Spleen (tissue), 11 donors: ENCODE results near the gene SIRPA. TPM values are rescaled to one million over a fixed set of nuclear protein-coding genes. Genes with fewer than 3 reads are reported as not detected.
A peak's percentile ranks its signal among the peaks of the same experiment; 100 is the strongest.

Experiments
- DNase-seq: peaks from one replicate; pipeline ENCODE4 v3.0.0-alpha.2; 2020
- H3K27ac ChIP-seq, 8 donors: fragments of 200-600 bp; sonication (generic) in 7 of 8; 1 replicate in 4 of 8; 2 replicates in 4 of 8; pipeline versions ENCODE4 v1.5.0 to v1.8.0; 2016 to 2021; ENCODE audit warnings: inconsistent platforms in 4 of 8, mild to moderate bottlenecking in 4 of 8, moderate library complexity in 1 of 8
- H3K27me3 ChIP-seq, 7 donors: fragments of 200-600 bp; sonication (generic) in 6 of 7; replicated peaks in 1 of 7; 1 replicate in 4 of 7; 2 replicates in 3 of 7; pipeline versions ENCODE4 v1.5.0 to v1.8.0; 2016 to 2021; ENCODE audit warnings: inconsistent platforms in 3 of 7, mild to moderate bottlenecking in 1 of 7
- H3K36me3 ChIP-seq, 6 donors: fragments of 200-600 bp; sonication (generic) in 5 of 6; 1 replicate in 4 of 6; 2 replicates in 2 of 6; pipeline versions ENCODE4 v1.5.0 to v1.8.0; 2016 to 2021; ENCODE audit warnings: inconsistent platforms in 2 of 6
- H3K4me1 ChIP-seq, 6 donors: fragments of 200-600 bp; sonication (generic) in 5 of 6; 1 replicate in 3 of 6; 2 replicates in 3 of 6; pipeline versions ENCODE4 v1.5.0 to v1.8.0; 2016 to 2021; ENCODE audit warnings: inconsistent platforms in 3 of 6
- H3K4me3 ChIP-seq, 8 donors: fragments of 200-600 bp; sonication (generic) in 7 of 8; 1 replicate in 4 of 8; 2 replicates in 4 of 8; pipeline versions ENCODE4 v1.5.0 to v1.8.0; 2016 to 2021; ENCODE audit warnings: inconsistent platforms in 4 of 8, mild to moderate bottlenecking in 4 of 8, moderate library complexity in 2 of 8
- H3K9me3 ChIP-seq, 8 donors: fragments of 200-600 bp; sonication (generic) in 7 of 8; 1 replicate in 4 of 8; 2 replicates in 4 of 8; pipeline versions ENCODE4 v1.5.0 to v1.8.0; 2016 to 2021; ENCODE audit warnings: inconsistent platforms in 4 of 8
- POLR2A ChIP-seq, 3 donors: fragments of 450-650 bp; IDR thresholded peaks; one replicate each; pipeline ENCODE4 v1.5.1; 2017; ENCODE audit warnings: antibody characterized with exemption in 3 of 3, mild to moderate bottlenecking in 1 of 3
- POLR2AphosphoS5 ChIP-seq, 3 donors: sonication (generic); formaldehyde crosslinking; IDR thresholded peaks; one replicate each; pipeline ENCODE4 v1.5.1; 2017; ENCODE audit warnings: antibody characterized with exemption in 3 of 3
- WGBS, 5 donors: extraction: QIAGEN DNeasy Blood & Tissue Kit in 3 of 5; methylation state at CpG; one replicate each; pipeline versions ENCODE4 v1.1.5 to v1.1.7; 2013 to 2018; 5-methylcytosine and 5-hydroxymethylcytosine counted together
- intact Hi-C: fragments of 100-400 bp; cut with DNase I; formaldehyde crosslinking; loops from one replicate; pipeline ENCODE4 v1.15.0; 2023; ENCODE audit warnings: low total_unique reads
- polyA plus RNA-seq, 3 donors: library from polyadenylated mRNA; stranded (reverse); fragments of 200-250 nt; gene quantifications; one replicate each; pipeline ENCODE4 v1.2.1, GENCODE V29; 2013
- total RNA-seq, 7 donors: library from RNA; depleted of rRNA in 3 of 7; stranded (reverse); fragments of >200 nt in 3 of 7; fragmentation: NEBNext Ultra II Directional in 4 of 7; extraction: Animal tissue kit (Norgen Biotek cat#: 25700) in 4 of 7; gene quantifications; one replicate each; pipeline versions ENCODE4 v1.1.0 to v1.2.1, GENCODE V29; 2016 to 2021
- TF ChIP-seq, protein P1 (sequence below), 11 experiments: fragments of 200-600 bp in 7 of 11; fragments of 450-650 bp in 4 of 11; sonication (generic) in 4 of 11; IDR thresholded peaks in 8 of 11; conservative IDR thresholded peaks in 3 of 11; 1 replicate in 7 of 11; 2 replicates in 4 of 11; pipeline versions ENCODE4 v1.4.0 to v1.8.0; 2016 to 2021; ENCODE audit warnings: antibody characterized with exemption in 11 of 11, inconsistent platforms in 4 of 11, mild to moderate bottlenecking in 1 of 11
- donor health status: healthy with polysubstance abuse.
- donor health status: DM: no; HTN: no; CAD: no; lungs with moderate emphysema.
- donor health status: DM: no; HTN: no; CAD: no.
- donor health status: Bipolar disorder and iron deficiency.
- donor health status: healthy.
- donor health status: DM: no; HTN: no; CAD: no.
- donor health status: DM: yes; HTN: yes; CAD: no.

SIRPA gene
- total and polyA plus RNA-seq, 10 donors: 9.8 to 104 (median 38.4) TPM

DNA sequence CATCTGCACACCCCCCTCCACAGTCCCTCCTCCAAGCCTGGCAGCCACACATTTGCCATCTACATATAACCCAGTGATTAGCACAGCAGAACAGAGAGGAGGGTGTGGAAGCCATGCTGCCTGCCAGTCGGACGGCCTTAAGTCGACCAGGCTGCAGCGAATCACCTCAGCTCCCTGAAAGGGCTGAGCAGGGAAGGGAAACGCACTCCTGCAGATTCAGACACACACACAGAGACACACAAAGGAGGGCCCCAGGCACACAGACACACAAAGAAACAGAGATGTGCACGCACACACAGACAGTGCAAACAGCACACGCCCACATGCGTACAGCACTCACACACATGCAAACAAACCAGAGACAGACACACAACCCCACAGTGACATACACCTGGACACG lies 11.2 kb upstream of the SIRPA start:
- H3K4me1 ChIP-seq: peaks cover 4 to 80% (median 38%) of the 10 kb centered on the region in 6 donors
- WGBS, 5 donors: 60 to 68% (median 66%) methylated on average over 9 of the region's 9 CpGs
- H3K27me3 ChIP-seq: peaks cover 0 to 10% (median 0%) of the 10 kb centered on the region in 7 donors
- DNase-seq: peak; percentile 59
- TF ChIP-seq, protein P1, sequence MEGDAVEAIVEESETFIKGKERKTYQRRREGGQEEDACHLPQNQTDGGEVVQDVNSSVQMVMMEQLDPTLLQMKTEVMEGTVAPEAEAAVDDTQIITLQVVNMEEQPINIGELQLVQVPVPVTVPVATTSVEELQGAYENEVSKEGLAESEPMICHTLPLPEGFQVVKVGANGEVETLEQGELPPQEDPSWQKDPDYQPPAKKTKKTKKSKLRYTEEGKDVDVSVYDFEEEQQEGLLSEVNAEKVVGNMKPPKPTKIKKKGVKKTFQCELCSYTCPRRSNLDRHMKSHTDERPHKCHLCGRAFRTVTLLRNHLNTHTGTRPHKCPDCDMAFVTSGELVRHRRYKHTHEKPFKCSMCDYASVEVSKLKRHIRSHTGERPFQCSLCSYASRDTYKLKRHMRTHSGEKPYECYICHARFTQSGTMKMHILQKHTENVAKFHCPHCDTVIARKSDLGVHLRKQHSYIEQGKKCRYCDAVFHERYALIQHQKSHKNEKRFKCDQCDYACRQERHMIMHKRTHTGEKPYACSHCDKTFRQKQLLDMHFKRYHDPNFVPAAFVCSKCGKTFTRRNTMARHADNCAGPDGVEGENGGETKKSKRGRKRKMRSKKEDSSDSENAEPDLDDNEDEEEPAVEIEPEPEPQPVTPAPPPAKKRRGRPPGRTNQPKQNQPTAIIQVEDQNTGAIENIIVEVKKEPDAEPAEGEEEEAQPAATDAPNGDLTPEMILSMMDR (IDR thresholded peaks at IDR 0.05 in 8 of 11, conservative IDR thresholded peaks at IDR 0.05 in 3 of 11): no peak
- TF ChIP-seq POLR2A (IDR thresholded peaks at IDR 0.05) (no peak), POLR2AphosphoS5 (IDR thresholded peaks at IDR 0.05) (no peak)
- intact Hi-C loops: no loop called here
- H3K27ac ChIP-seq: peak overlapping the region in 2 of 8 donors; percentile 52 to 59
- no peaks in the 10 kb centered on the region for H3K36me3 ChIP-seq
- no peaks in the 10 kb centered on the region for H3K9me3 ChIP-seq
- no peak overlapping the region for H3K4me3 ChIP-seq

DNA sequence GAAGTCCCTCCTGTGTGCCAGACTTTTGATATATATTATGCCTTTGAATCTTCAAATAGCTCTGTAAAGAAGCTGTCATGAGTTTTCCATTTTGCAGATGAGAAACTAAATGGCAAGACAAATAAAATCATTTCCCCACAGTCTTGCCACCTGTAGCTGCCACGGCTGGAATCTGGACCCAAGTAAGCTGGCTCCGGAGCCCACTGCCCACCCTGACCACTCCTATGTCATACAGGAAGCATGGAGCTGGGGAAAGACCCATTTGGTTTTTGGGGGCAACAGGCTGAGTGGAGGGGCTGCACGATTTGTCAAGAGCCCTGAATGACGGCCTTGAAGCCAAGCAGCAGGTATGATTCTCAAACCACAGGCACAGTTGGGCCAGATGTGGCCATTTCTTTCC lies 10.0 kb upstream of the SIRPA start:
- TF ChIP-seq POLR2AphosphoS5 (IDR thresholded peaks at IDR 0.05) (no peak), POLR2A (IDR thresholded peaks at IDR 0.05) (no peak)
- TF ChIP-seq, protein P1 (IDR thresholded peaks at IDR 0.05 in 8 of 11, conservative IDR thresholded peaks at IDR 0.05 in 3 of 11): no peak
- no peak overlapping the region for H3K4me3 ChIP-seq
- H3K9me3 ChIP-seq: no peaks in the 10 kb centered on the region
- H3K4me1 ChIP-seq: peaks cover 4 to 83% (median 42%) of the 10 kb centered on the region in 6 donors
- intact Hi-C loops: no loop called here
- H3K36me3 ChIP-seq: no peaks in the 10 kb centered on the region
- DNase-seq: no peak
- H3K27ac ChIP-seq: no peak overlapping the region
- WGBS, 5 donors: 71 to 87% (median 76%) methylated on average over 4 of the region's 4 CpGs
- peaks cover 0 to 19% (median 0%) of the 10 kb centered on the region in 7 donors for H3K27me3 ChIP-seq

DNA sequence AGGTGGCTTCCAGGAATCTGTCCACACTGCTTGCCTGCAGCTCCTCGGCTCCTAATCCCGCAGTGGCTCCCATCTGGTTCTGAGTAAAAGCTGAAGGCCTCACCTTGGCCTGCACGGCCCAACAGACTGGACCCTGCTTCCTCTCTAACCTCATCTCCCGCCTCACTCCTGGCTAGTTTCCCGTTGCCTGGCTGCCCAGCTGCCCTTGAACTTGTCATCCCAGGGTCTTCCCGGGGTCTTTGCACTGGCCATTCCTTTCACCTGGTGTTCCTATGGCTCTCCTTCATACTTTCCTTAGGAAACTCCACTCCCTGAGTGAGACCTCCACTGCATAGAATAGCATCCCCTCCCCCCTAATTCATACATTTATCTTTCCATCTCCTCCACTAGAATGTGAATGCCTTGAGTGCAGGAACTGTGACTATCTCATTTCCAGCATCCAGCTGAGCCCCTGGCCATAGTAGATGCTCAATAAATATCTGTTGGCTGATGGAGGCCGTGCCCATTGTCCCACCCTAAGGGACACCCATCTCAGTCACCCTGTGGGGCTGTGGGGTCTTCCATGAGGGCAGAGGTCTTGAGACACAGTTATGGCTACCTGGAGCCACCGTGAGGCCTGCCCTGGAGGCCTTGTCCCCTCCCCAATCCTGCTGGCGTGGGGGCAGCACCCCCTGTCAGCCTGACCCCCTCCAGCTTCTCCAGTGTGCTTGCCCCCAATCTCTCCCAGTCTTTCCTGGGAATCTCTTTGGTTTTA lies 9.1 kb upstream of the SIRPA start:
- TF ChIP-seq POLR2AphosphoS5 (IDR thresholded peaks at IDR 0.05) (no peak), POLR2A (IDR thresholded peaks at IDR 0.05) (no peak)
- TF ChIP-seq, protein P1 (IDR thresholded peaks at IDR 0.05 in 8 of 11, conservative IDR thresholded peaks at IDR 0.05 in 3 of 11): no peak
- intact Hi-C loops: no loop called here
- Histone ChIP-seq H3K4me3 (no peak overlapping the region), H3K27ac (no peak overlapping the region), H3K4me1 (peaks cover 4 to 76% (median 37%) of the 10 kb centered on the region in 6 donors), H3K36me3 (no peaks in the 10 kb centered on the region), H3K27me3 (peaks cover 0 to 26% (median 0%) of the 10 kb centered on the region in 7 donors), H3K9me3 (no peaks in the 10 kb centered on the region)
- peak; percentile 58 for DNase-seq
- 68 to 79% (median 73%) methylated on average over 9 of the region's 9 CpGs for WGBS, 5 donors

DNA sequence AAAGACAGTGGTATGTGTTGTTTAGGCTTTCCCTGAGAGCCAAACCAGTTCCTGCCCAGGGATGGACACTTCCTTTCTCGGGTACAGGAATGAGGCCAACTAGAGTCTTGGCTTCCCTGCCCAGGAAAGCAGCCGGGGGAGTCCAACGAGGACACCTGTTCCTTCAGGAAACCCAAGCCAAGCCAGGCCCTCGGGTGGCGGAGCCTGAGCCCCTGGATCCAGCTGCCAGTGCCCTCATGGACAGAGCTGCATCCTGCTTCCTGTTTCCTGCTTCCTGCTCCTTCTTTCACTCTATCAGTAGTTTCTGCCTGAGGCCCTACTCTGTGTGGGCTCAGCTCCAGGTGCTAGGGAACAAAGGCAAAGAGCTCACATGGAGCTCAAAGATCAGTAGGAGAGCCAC lies 7.9 kb upstream of the SIRPA start:
- intact Hi-C loops: no loop called here
- H3K27ac ChIP-seq: peak overlapping the region in 1 of 8 donors; percentile 11
- H3K9me3 ChIP-seq: no peaks in the 10 kb centered on the region
- H3K4me1 ChIP-seq: peaks cover 4 to 69% (median 30%) of the 10 kb centered on the region in 6 donors
- WGBS, 5 donors: 14 to 42% (median 25%) methylated on average over 5 of the region's 5 CpGs
- H3K36me3 ChIP-seq: no peaks in the 10 kb centered on the region
- TF ChIP-seq, protein P1 (IDR thresholded peaks at IDR 0.05 in 8 of 11, conservative IDR thresholded peaks at IDR 0.05 in 3 of 11): no peak
- peak in 1 of 3 donors; percentile 42 for TF ChIP-seq POLR2AphosphoS5 (IDR thresholded peaks at IDR 0.05)
- peaks cover 0 to 30% (median 0%) of the 10 kb centered on the region in 7 donors for H3K27me3 ChIP-seq
- no peak overlapping the region for H3K4me3 ChIP-seq
- peak; percentile 61 for DNase-seq
